Measurements from ENCODE around the gene TMCO4.

GRCh38 chr1:19754482-19754881, 45.2 kb downstream of the TMCO4 start:
- TF ChIP-seq ZNF138 (tag by site-specific recombination; IDR thresholded peaks at IDR 0.05; ENCODE audit: borderline replicate concordance) (no peak), ZNF596 (tag by site-specific recombination; IDR thresholded peaks at IDR 0.05) (no peak), CTCF (tag by site-specific recombination; IDR thresholded peaks at IDR 0.05) (no peak), BCL6B (tag by site-specific recombination; IDR thresholded peaks at IDR 0.05) (no peak), ZNF558 (tag by site-specific recombination; IDR thresholded peaks at IDR 0.05) (no peak)
